Effector memory CD8-positive, alpha-beta T cell (primary cell): Measurements from ENCODE around the gene HIPK2.
A peak's percentile ranks its signal among the peaks of the same experiment; 100 is the strongest.

ENCODE experiments used
- ATAC-seq: fragments of 150-1000 bp; cut with Tn5 transposase; replicated peaks from 2 replicates; pipeline ENCODE4 v1.10.0; 2021; ENCODE audit warnings: mild to moderate bottlenecking, moderate library complexity
- DNase-seq, 3 experiments: peaks; one replicate each; pipeline ENCODE4 v3.0.0; 2021
- H3K27ac Mint-ChIP-seq, 2 donors: one replicate each; pipeline ENCODE4 v1.8.0; 2022; ENCODE audit warnings: mild to moderate bottlenecking in 2 of 2, mixed read lengths in 2 of 2, moderate library complexity in 2 of 2
- H3K27me3 Mint-ChIP-seq, 2 donors: one replicate each; pipeline ENCODE4 v1.8.0; 2022; ENCODE audit warnings: mixed read lengths in 2 of 2
- H3K36me3 Mint-ChIP-seq: one replicate; pipeline ENCODE4 v1.8.0; 2022; ENCODE audit warnings: mild to moderate bottlenecking, moderate library complexity, mixed read lengths; ENCODE audit not compliant: insufficient read depth
- H3K4me1 Mint-ChIP-seq, 2 donors: one replicate each; pipeline ENCODE4 v1.8.0; 2022; ENCODE audit warnings: low read depth in 2 of 2, mixed read lengths in 2 of 2
- H3K4me3 Mint-ChIP-seq, 2 donors: one replicate each; pipeline ENCODE4 v1.8.0; 2022; ENCODE audit warnings: mild to moderate bottlenecking in 2 of 2, mixed read lengths in 2 of 2, moderate library complexity in 2 of 2
- H3K9me3 Mint-ChIP-seq, 2 donors: one replicate each; pipeline ENCODE4 v1.8.0; 2022; ENCODE audit warnings: mixed read lengths in 2 of 2

The HIPK2 gene

DNA sequence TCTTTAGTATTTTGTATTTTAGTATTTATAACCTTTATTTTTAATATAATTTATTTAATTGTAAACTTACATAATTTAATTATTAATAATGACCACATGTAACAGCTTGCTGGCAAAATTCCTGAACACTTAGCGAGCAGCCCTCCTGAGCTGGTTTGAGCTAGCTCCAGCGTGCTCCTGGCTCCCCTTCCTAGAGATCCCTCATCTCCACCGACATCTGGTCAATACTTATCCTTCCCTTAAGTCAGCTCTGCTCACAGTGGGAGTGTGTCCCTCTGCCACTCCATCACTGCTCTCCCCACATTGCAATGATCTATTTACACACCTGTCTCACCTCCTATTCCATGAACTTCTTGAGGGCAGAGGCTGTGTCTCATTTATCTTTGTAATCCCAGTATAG lies 30.6 kb upstream of the HIPK2 start:
- Mint-ChIP-seq H3K4me3 (no peak overlapping the region), H3K27ac (no peak overlapping the region), H3K4me1 (no peaks in the 10 kb centered on the region), H3K9me3 (no peaks in the 10 kb centered on the region), H3K27me3 (peaks cover 23 to 25% of the 10 kb centered on the region in 2 donors), H3K36me3 (no peaks in the 10 kb centered on the region)
- ATAC-seq (no peak), DNase-seq (no peak)

DNA sequence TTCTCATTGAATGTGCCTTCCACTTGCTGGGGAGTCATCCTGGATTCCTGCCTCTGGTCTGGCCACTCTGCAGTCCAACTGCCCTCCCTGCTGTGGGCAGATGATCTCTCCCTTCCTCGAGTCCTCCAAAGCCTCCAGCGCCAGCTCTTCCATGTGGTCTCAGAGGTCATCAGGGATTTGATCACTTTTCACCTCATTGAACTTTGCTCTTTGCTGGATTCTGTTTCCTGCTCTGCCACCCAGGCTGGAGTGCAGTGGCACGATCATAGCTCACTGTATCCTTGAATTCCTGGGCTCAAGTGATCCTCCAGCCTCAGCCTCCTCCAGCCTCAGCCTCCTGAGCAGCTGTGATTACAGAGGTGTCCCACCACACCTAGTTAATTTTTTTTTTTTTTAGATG lies 29.2 kb upstream of the HIPK2 start:
- no peak for DNase-seq
- Mint-ChIP-seq H3K27me3 (peaks cover 31 to 34% of the 10 kb centered on the region in 2 donors), H3K4me3 (no peak overlapping the region), H3K27ac (no peak overlapping the region), H3K36me3 (no peaks in the 10 kb centered on the region), H3K9me3 (no peaks in the 10 kb centered on the region), H3K4me1 (no peaks in the 10 kb centered on the region)
- ATAC-seq, result no peak

- DNase-seq (no peak), ATAC-seq (no peak)
- Mint-ChIP-seq H3K27me3 (peaks cover 34 to 40% of the 10 kb centered on the region in 2 donors), H3K4me1 (no peaks in the 10 kb centered on the region), H3K36me3 (no peaks in the 10 kb centered on the region), H3K27ac (no peak overlapping the region), H3K9me3 (no peaks in the 10 kb centered on the region), H3K4me3 (no peak overlapping the region)
These were observed 26.8 kb upstream of the HIPK2 start for GRCh38 chr7:139804571-139804970.

- H3K4me1 Mint-ChIP-seq, result no peaks in the 10 kb centered on the region
- DNase-seq (no peak), ATAC-seq (no peak)
These were observed 21.8 kb upstream of the HIPK2 start for GRCh38 chr7:139799586-139799985.

DNA sequence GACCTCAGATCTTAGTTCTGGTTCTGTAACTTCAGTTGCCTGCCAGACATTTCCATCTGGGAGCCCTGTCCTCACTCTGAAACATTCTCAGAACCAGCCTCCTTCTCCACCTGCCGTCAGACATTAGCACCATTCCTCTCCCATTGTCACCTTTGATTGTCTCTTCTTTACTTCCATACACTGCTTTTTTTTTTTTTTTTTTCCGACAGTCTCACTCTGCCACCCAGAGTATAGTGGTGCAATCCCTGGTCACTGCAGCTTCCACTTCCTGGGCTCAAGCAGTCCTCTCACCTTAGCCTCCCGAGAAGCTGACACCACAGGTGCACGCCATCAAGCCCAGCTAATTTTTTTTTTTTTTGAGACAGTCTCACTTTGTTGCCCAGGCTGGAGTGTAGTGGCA lies 21.1 kb upstream of the HIPK2 start:
- Mint-ChIP-seq H3K9me3 (no peaks in the 10 kb centered on the region), H3K4me3 (no peak overlapping the region), H3K4me1 (no peaks in the 10 kb centered on the region), H3K36me3 (no peaks in the 10 kb centered on the region), H3K27me3 (peaks cover 9 to 26% of the 10 kb centered on the region in 2 donors), H3K27ac (no peak overlapping the region)
- DNase-seq (no peak), ATAC-seq (no peak)

More at GRCh38 chr7:139799586-139799985, 21.8 kb upstream of the HIPK2 start:
- H3K36me3 Mint-ChIP-seq, result no peaks in the 10 kb centered on the region
- H3K27ac Mint-ChIP-seq, result no peak overlapping the region
- no peak overlapping the region for H3K4me3 Mint-ChIP-seq
- H3K9me3 Mint-ChIP-seq, result no peaks in the 10 kb centered on the region
- peaks cover 9 to 26% of the 10 kb centered on the region in 2 donors for H3K27me3 Mint-ChIP-seq

DNA sequence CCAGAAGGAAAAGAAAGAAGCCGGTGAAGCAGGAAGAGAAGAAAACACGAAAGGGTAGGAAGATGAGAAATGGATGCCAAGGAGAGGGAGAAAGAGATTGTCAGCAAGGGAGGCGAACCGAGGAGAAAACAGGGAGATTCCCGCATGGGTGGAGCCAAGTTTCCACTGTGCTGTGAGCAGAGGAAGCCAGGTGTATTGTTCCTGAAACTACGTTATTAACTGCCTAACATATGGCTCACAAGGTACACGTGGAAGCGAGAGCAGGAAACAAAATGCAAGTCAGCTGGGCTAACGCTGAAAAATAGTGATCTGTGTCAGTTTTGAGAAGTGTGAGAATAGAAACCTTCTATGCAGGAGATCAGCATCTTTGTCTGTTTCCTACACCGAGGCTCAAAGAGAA lies 20.4 kb upstream of the HIPK2 start:
- Mint-ChIP-seq H3K36me3 (no peaks in the 10 kb centered on the region), H3K9me3 (no peaks in the 10 kb centered on the region), H3K4me1 (no peaks in the 10 kb centered on the region), H3K4me3 (no peak overlapping the region), H3K27ac (no peak overlapping the region), H3K27me3 (peaks cover 9 to 25% of the 10 kb centered on the region in 2 donors)
- DNase-seq (no peak), ATAC-seq (no peak)

- ATAC-seq (no peak), DNase-seq (no peak)
- H3K4me3 Mint-ChIP-seq, result no peak overlapping the region
- H3K27me3 Mint-ChIP-seq, result peaks cover 3 to 19% of the 10 kb centered on the region in 2 donors
- H3K36me3 Mint-ChIP-seq, result no peaks in the 10 kb centered on the region
- H3K9me3 Mint-ChIP-seq, result no peaks in the 10 kb centered on the region
- no peak overlapping the region for H3K27ac Mint-ChIP-seq
- H3K4me1 Mint-ChIP-seq, result no peaks in the 10 kb centered on the region
These were observed 19.8 kb upstream of the HIPK2 start for GRCh38 chr7:139797607-139798006.

DNA sequence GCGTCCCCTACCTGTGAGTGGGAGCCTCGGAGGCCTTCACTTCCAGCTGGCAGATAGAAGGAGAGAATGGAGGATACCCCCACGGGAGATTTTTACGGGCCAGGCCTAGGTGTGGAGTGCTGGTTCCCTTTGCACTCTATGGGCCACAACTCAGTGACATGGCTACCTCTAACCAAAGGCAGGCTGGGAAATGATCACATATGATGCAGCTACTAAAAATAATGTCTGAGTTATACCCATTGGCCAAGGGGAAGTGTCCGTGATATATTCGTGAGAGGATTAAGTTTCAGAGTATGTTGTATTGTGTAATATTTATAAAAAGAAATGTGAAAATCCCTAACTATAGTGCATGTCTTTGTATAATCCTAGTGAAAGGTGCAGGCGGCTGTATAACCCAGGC lies 13.5 kb upstream of the HIPK2 start:
- Mint-ChIP-seq H3K36me3 (no peaks in the 10 kb centered on the region), H3K4me1 (no peaks in the 10 kb centered on the region), H3K9me3 (no peaks in the 10 kb centered on the region), H3K4me3 (no peak overlapping the region), H3K27ac (no peak overlapping the region), H3K27me3 (peaks cover 0 to 19% of the 10 kb centered on the region in 2 donors)
- no peak for DNase-seq
- ATAC-seq, result no peak

DNA sequence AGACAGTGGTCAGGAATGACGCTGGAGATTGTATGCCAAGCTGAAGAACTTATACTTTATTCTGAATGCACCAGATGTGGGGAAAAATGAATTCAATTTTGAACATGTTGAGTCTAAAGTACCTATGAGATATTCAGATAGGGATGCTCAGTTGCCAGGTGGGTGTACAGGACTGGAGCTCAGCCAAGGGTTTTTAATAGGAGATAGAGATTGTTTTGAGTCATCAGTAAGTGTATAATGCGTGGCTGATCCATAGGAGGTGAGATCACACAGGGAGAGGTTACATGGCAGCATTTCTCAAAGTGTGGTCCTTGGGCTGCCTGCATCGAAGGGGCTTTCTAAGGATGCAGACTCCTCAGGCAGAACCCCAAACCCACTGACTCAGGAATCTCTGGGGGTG lies 6.8 kb upstream of the HIPK2 start:
- H3K4me3 Mint-ChIP-seq, result no peak overlapping the region
- no peaks in the 10 kb centered on the region for H3K36me3 Mint-ChIP-seq
- no peak for DNase-seq
- no peaks in the 10 kb centered on the region for H3K9me3 Mint-ChIP-seq
- no peak overlapping the region for H3K27ac Mint-ChIP-seq
- H3K27me3 Mint-ChIP-seq, result peaks cover 21 to 33% of the 10 kb centered on the region in 2 donors
- peaks cover 0 to 2% of the 10 kb centered on the region in 2 donors for H3K4me1 Mint-ChIP-seq
- ATAC-seq, result no peak

DNA sequence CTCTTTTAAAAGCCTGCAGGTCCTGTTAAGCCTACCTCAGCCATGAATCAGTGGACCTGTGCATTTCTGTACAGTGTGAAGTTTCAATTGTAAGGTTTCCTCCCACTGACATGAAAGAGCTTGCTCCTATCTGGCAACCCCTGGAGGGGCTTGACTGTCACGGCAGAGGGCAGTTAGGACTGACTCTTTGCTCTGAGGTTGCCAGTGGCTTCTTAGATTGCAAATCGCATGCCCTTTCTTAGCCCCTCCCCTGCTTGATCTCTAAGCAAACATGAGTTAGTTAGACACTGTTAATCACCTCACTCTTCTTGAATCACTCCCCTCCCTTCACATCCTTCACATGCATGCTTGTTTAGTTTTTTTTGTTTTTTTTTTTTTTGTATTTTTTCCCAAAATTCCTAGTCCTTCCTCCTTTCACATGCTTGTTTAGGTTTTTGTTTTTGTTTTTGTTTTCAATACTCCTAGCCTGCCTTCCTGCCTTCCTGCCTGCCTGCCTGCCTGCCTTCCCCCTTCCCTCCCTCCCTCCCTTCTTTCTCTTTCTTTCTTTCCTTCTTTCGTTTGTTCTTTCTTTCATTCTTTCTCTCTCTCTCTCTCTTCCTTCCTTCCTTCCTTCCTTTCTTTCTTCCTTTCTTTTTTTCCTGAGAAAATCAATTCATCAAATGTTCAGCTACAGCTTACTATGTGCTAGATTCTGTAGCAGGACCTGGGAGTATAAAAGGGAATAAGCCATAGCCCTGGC lies 6.0 kb upstream of the HIPK2 start:
- no peak for DNase-seq
- H3K36me3 Mint-ChIP-seq, result no peaks in the 10 kb centered on the region
- H3K27me3 Mint-ChIP-seq, result peaks cover 23 to 33% of the 10 kb centered on the region in 2 donors
- H3K27ac Mint-ChIP-seq, result no peak overlapping the region
- no peaks in the 10 kb centered on the region for H3K9me3 Mint-ChIP-seq
- ATAC-seq, result no peak
- H3K4me1 Mint-ChIP-seq, result peaks cover 5 to 8% of the 10 kb centered on the region in 2 donors
- H3K4me3 Mint-ChIP-seq, result no peak overlapping the region

DNA sequence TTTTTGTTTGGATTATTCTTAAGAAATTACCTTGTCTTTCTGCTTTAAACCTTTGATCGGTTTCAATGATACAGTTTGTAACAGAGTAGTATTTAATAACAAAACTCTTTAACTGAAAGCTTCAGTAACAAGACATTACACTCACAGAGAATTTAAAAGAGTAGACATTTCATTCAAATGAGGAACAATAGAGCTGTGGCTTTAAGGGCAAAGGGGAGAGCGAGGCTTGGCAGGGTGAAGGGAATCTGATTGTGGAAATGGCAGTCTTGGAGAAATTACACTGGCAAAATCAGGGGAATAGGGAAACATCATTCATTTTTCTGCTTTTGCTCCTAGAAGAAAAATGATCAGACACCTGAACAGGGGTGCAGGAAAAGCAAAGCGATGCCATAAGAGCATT lies 5.1 kb upstream of the HIPK2 start:
- Mint-ChIP-seq H3K27ac (no peak overlapping the region), H3K4me3 (no peak overlapping the region), H3K4me1 (peaks cover 8 to 13% of the 10 kb centered on the region in 2 donors), H3K36me3 (no peaks in the 10 kb centered on the region), H3K27me3 (peaks cover 23 to 27% of the 10 kb centered on the region in 2 donors), H3K9me3 (no peaks in the 10 kb centered on the region)
- DNase-seq (no peak), ATAC-seq (no peak)

DNA sequence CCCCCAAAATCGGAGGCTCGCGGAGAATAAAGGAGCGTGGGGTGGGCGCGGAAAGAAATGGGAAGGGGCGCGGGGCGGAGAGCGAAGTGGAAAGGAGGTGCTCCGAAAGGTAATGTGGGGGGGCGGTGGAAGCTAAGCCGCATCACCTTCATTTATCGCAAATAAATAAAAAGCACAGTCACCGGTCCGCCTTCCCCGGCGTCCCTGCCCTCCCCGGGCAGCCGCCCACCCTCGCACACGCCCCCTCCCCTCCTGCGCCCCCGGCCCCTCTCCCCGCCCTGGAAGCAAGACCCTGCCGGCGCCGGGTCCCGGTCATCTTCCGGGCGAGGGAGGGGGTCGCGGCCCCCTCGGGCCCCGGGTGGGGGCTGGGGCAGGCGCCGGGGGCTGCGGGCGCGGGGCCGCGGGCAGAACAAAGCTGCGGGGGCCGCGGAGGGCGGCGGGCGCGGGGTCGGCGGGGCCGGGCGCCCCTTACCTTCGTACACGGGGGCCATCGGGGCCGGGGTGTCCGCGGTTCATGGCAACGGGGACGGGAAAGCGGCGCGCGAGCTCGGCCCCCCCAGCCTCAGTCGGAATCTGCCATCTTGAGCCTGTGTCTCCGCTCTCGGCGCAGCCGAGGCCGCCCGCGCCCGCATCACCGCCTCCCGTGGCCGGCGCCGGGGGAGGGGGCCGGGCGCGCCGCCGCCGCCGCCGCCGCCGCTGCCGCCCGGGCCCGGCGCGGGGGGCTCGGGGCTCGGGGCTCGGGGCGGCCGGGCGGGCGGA lies 486 bp downstream of the HIPK2 start:
- peak overlapping the region; percentile 98 for H3K27ac Mint-ChIP-seq
- peaks cover 4% of the 10 kb centered on the region for H3K36me3 Mint-ChIP-seq
- ATAC-seq, result peak; percentile 53
- no peaks in the 10 kb centered on the region for H3K9me3 Mint-ChIP-seq
- DNase-seq, result peak; percentile 21 to 33 (median 27)
- peak overlapping the region; percentile 95 to 99 for H3K4me3 Mint-ChIP-seq
- peaks cover 14 to 23% of the 10 kb centered on the region in 2 donors for H3K27me3 Mint-ChIP-seq
- peaks cover 31 to 36% of the 10 kb centered on the region in 2 donors for H3K4me1 Mint-ChIP-seq

- ATAC-seq (no peak), DNase-seq (peak in 1 of 3 experiments; percentile 11)
- peak overlapping the region; percentile 98 for H3K27ac Mint-ChIP-seq
- H3K27me3 Mint-ChIP-seq, result peaks cover 10 to 21% of the 10 kb centered on the region in 2 donors
- H3K9me3 Mint-ChIP-seq, result no peaks in the 10 kb centered on the region
- H3K36me3 Mint-ChIP-seq, result peaks cover 4% of the 10 kb centered on the region
- H3K4me3 Mint-ChIP-seq, result peak overlapping the region; percentile 95 to 99
- H3K4me1 Mint-ChIP-seq, result peaks cover 31 to 37% of the 10 kb centered on the region in 2 donors
These were observed 1.2 kb downstream of the HIPK2 start for GRCh38 chr7:139776486-139777132.
